IPS DF 4.7 (cell line): ENCODE results near the gene GNGT2.
"Not testable (repeated sequence)": the region's sequence is repeated elsewhere in the genome, so short reads cannot be mapped to it uniquely, and the experiment has no call there.

Experiments
- DNase-seq: peaks from one replicate; pipeline ENCODE4 v3.0.0-alpha.2; 2013; ENCODE audit warnings: low spot score; ENCODE audit errors: extremely low read depth

The GNGT2 gene

GRCh38 chr17:49175978-49176377 is 34.4 kb downstream of the GNGT2 start:
- not testable (repeated sequence) for DNase-seq

- not testable (repeated sequence) for DNase-seq
These were observed 39.7 kb downstream of the GNGT2 start for GRCh38 chr17:49170711-49171110.

- no peak for DNase-seq
These were observed 40.2 kb downstream of the GNGT2 start for GRCh38 chr17:49170216-49170615.

GRCh38 chr17:49168706-49169105 is 41.7 kb downstream of the GNGT2 start:
- no peak for DNase-seq

- no peak for DNase-seq
These were observed 45.2 kb downstream of the GNGT2 start for GRCh38 chr17:49165143-49165542.

GRCh38 chr17:49162866-49163265 is 47.5 kb downstream of the GNGT2 start:
- no peak for DNase-seq

GRCh38 chr17:49157784-49158183 is 52.6 kb downstream of the GNGT2 start:
- no peak for DNase-seq

- no peak for DNase-seq
These were observed 54.1 kb downstream of the GNGT2 start for GRCh38 chr17:49156256-49156655.
